WI38 (cell line): Measurements from ENCODE around the gene CRTC1.

ENCODE experiments used
- H3K4me3 ChIP-seq: 2 replicates; pipeline ENCODE4 v1.5.1; 2011; ENCODE audit warnings: low read depth, mild to moderate bottlenecking, control low read depth, low read length
- TF ChIP-seq, protein P1 (sequence below): IDR thresholded peaks from 2 replicates; pipeline ENCODE4 v1.5.1; 2012; ENCODE audit warnings: low read depth, mild to moderate bottlenecking, control low read depth, low read length

The CRTC1 gene

GRCh38 chr19:18659281-18660050, 24.0 kb upstream of the CRTC1 start:
- TF ChIP-seq, protein P1, sequence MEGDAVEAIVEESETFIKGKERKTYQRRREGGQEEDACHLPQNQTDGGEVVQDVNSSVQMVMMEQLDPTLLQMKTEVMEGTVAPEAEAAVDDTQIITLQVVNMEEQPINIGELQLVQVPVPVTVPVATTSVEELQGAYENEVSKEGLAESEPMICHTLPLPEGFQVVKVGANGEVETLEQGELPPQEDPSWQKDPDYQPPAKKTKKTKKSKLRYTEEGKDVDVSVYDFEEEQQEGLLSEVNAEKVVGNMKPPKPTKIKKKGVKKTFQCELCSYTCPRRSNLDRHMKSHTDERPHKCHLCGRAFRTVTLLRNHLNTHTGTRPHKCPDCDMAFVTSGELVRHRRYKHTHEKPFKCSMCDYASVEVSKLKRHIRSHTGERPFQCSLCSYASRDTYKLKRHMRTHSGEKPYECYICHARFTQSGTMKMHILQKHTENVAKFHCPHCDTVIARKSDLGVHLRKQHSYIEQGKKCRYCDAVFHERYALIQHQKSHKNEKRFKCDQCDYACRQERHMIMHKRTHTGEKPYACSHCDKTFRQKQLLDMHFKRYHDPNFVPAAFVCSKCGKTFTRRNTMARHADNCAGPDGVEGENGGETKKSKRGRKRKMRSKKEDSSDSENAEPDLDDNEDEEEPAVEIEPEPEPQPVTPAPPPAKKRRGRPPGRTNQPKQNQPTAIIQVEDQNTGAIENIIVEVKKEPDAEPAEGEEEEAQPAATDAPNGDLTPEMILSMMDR: no peak
- H3K4me3 ChIP-seq: no peak overlapping the region

GRCh38 chr19:18660051-18660910, 23.2 kb upstream of the CRTC1 start:
- H3K4me3 ChIP-seq: peak overlapping the region; percentile 15; the same call in 1 of the 2 replicates
- TF ChIP-seq, protein P1: no peak

DNA sequence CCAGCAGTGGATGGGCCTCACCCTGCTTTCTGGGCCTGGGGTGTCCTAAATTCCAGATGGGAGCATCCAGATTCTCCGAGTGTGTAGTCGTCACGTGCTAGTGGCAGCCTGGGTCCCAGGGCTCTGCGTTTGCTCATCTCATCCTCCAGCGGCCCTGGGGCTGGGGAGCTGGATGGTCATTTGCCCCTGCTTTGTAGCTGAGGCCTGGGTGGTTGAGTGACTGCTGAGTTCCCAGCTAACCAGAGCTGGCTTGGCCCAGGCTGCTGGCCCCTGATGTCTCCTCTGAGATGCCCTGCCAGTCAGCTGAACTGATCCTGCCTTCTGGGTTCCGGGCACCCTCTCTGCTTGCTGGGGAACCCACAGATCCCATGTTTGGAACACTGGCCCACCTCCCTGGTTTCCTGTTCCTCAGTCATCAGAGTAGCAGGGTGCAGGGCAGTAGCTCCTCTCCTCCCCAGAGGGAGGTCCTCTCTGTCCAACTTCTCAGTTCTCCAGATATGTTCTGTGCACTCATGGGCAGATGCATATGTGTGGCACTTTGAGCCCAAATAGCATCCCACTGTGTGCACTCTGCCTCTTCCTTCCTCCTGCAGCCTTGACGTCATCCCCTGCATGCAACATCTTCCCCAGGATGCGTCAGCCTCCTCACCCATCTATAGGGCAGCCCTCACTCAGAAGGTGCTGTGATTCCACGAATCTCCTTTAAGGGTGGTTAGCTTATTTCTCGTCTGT, 22.4 kb upstream of the CRTC1 start:
- no peak overlapping the region for H3K4me3 ChIP-seq
- TF ChIP-seq, protein P1: no peak

- TF ChIP-seq, protein P1: no peak
- no peak overlapping the region for H3K4me3 ChIP-seq
Observed at GRCh38 chr19:18662972-18663732, 20.3 kb upstream of the CRTC1 start.

DNA sequence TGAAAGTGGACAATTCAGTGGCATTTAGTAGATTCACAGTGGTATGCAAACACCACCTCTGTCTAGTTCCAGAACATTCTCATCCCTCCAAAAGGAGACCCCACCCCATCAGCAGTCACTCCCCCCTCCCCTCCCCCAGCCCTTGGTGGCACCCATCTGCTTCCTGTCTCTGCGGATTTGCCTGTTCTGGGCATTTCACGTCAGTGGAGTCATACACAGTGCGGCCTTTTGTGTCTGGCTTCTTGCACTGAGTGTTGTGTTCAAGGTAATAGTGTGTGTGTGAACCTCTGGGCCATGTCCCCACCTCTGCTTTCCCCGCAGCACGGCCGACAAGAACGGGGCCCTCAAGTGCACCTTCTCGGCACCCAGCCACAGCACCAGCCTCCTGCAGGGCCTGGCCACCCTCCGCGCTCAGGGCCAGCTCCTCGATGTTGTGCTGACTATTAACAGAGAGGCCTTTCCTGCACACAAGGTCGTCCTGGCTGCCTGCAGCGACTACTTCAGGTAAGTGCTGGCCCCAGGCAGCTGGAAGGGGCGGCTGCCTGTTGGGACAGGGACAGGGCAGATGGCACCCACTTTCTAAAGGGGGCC, 19.4 kb upstream of the CRTC1 start:
- TF ChIP-seq, protein P1: no peak
- no peak overlapping the region for H3K4me3 ChIP-seq

GRCh38 chr19:18665771-18666202, 17.7 kb upstream of the CRTC1 start:
- TF ChIP-seq, protein P1: no peak

More at GRCh38 chr19:18665771-18666202, 17.7 kb upstream of the CRTC1 start:
- H3K4me3 ChIP-seq: no peak overlapping the region
